HG03354 (cell line): Measurements from ENCODE around the gene SCARF1.

ENCODE experiments used
- ATAC-seq: cut with Tn5 transposase; IDR thresholded peaks from one replicate; pipeline ENCODE4 v1.9.1; 2021; ENCODE audit warnings: mild to moderate bottlenecking; ENCODE audit not compliant: unreplicated experiment, poor library complexity, severe bottlenecking

Gene SCARF1

GRCh38 chr17:1648963-1649843, 3.7 kb upstream of the SCARF1 start:
- peak; percentile 55 for ATAC-seq

- peak; percentile 52 for ATAC-seq
Observed at GRCh38 chr17:1648173-1648962, 2.8 kb upstream of the SCARF1 start.

- no peak for ATAC-seq
Observed at GRCh38 chr17:1647802-1648171, 2.3 kb upstream of the SCARF1 start.

GRCh38 chr17:1646199-1646875, 805 bp upstream of the SCARF1 start:
- no peak for ATAC-seq

- no peak for ATAC-seq
Observed at GRCh38 chr17:1644493-1645206, 882 bp downstream of the SCARF1 start.

GRCh38 chr17:1643999-1644492, 1.5 kb downstream of the SCARF1 start:
- ATAC-seq: no peak

- ATAC-seq: no peak
Observed at GRCh38 chr17:1643293-1643998, 2.1 kb downstream of the SCARF1 start.

GRCh38 chr17:1641065-1641403, 4.5 kb downstream of the SCARF1 start:
- no peak for ATAC-seq

GRCh38 chr17:1640329-1641064, 5.0 kb downstream of the SCARF1 start:
- no peak for ATAC-seq

- no peak for ATAC-seq
Observed at GRCh38 chr17:1639549-1640180, 5.9 kb downstream of the SCARF1 start.

GRCh38 chr17:1638624-1639300, 6.8 kb downstream of the SCARF1 start:
- ATAC-seq: no peak

- no peak for ATAC-seq
Observed at GRCh38 chr17:1638171-1638590, 7.4 kb downstream of the SCARF1 start.

GRCh38 chr17:1636732-1637285, 8.7 kb downstream of the SCARF1 start:
- no peak for ATAC-seq

GRCh38 chr17:1635675-1636465, 9.7 kb downstream of the SCARF1 start:
- no peak for ATAC-seq

- no peak for ATAC-seq
Observed at GRCh38 chr17:1634841-1635650, 10.5 kb downstream of the SCARF1 start.

- ATAC-seq: no peak
Observed at GRCh38 chr17:1630662-1631061, 14.9 kb downstream of the SCARF1 start.
